Ovary (tissue), 3 donors: Measurements from ENCODE around the gene SLC45A3.

Experiments
- POLR2A ChIP-seq: fragments of 450-650 bp; IDR thresholded peaks from one replicate; pipeline ENCODE4 v1.6.1; 2017; ENCODE audit warnings: antibody characterized with exemption, mild to moderate bottlenecking, moderate library complexity
- TF ChIP-seq, protein P1 (sequence below), 3 donors: fragments of 450-650 bp in 2 of 3; fragments of 200-600 bp in 1 of 3; IDR thresholded peaks; one replicate each; pipeline versions ENCODE4 v1.5.1 to v1.8.0; 2016 to 2022; ENCODE audit warnings: antibody characterized with exemption in 3 of 3, mild to moderate bottlenecking in 1 of 3
- donor health status: DM: no; HTN: no; CAD: no.

DNA sequence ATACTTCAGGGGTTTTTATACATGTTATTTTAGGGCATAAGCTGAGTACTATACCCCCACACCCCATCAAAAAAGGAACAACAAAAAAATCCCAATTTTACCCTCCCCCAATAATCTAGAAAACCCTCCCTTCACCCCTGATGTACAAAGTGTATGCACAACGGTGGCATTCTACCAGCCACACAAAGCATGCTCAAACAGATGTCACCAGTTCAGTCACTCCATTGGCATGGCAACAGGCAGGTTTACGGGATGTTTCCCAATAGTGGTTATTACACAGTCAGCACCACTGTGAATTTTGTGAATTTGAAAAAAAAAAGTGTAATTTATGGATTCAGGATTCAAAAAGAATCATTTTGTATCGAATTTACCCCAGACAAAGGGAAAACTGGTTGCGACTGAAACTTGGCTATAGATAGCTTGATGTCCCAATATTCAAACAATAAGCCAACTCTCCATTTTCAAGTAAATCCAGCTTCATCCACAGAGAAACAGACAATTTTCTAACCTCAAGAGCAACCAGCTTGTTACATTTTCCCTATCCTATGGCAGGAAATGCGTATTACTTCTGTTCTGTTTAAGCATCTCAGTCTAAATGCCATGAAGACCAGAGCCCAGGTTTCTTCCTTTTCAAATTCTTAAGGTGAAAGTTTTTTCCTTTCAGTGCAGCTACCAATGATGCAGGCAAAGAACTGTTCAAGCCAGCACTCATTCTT is 34.0 kb upstream of the SLC45A3 start:
- TF ChIP-seq, protein P1, sequence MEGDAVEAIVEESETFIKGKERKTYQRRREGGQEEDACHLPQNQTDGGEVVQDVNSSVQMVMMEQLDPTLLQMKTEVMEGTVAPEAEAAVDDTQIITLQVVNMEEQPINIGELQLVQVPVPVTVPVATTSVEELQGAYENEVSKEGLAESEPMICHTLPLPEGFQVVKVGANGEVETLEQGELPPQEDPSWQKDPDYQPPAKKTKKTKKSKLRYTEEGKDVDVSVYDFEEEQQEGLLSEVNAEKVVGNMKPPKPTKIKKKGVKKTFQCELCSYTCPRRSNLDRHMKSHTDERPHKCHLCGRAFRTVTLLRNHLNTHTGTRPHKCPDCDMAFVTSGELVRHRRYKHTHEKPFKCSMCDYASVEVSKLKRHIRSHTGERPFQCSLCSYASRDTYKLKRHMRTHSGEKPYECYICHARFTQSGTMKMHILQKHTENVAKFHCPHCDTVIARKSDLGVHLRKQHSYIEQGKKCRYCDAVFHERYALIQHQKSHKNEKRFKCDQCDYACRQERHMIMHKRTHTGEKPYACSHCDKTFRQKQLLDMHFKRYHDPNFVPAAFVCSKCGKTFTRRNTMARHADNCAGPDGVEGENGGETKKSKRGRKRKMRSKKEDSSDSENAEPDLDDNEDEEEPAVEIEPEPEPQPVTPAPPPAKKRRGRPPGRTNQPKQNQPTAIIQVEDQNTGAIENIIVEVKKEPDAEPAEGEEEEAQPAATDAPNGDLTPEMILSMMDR (IDR thresholded peaks at IDR 0.05): no peak
- TF ChIP-seq POLR2A: no peak
